Measurements from ENCODE around the gene UMPS. TPM values are rescaled to one million over a fixed set of nuclear protein-coding genes. Genes with fewer than 3 reads are reported as not detected.

UMPS gene
- polyA plus RNA-seq, 1 of the 3 experiments (the other 2 are of a cell fraction), result 25.1 TPM

DNA sequence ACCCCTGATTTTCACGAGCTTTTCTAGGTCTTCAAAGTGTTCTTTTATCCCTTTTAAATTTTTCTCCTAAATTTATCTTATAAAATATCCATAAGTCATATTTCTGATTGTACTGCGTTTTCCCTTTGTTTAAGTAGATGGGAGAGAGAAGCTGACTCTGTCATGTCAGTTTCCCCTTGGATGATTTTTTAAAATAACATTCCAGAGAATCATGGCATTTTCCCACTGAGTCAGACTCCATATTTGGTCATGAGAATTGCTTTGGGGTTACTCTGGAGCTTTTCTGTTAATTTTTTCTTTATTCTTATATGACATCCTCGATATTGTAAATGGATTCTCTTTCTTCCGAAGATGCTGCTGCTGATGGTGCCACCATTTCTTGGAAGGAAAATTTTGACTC lies 28.6 kb upstream of the UMPS start (continued):
- TF ChIP-seq, protein P1, sequence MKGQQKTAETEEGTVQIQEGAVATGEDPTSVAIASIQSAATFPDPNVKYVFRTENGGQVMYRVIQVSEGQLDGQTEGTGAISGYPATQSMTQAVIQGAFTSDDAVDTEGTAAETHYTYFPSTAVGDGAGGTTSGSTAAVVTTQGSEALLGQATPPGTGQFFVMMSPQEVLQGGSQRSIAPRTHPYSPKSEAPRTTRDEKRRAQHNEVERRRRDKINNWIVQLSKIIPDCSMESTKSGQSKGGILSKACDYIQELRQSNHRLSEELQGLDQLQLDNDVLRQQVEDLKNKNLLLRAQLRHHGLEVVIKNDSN (IDR thresholded peaks at IDR 0.05; ENCODE audit: borderline replicate concordance, low read depth), result no peak
- TF ChIP-seq MXI1 (IDR thresholded peaks at IDR 0.05; ENCODE audit: low read depth, low read length) (no peak), FOXM1 (IDR thresholded peaks at IDR 0.05; ENCODE audit: low read depth) (no peak), TCF12 (IDR thresholded peaks at IDR 0.05) (peak; percentile 42), GATA2 (CRISPR knock-in tag; IDR thresholded peaks at IDR 0.05) (no peak), RCOR1 (IDR thresholded peaks at IDR 0.05; ENCODE audit: low read length) (no peak), FOSL2 (IDR thresholded peaks at IDR 0.05; ENCODE audit: borderline replicate concordance, low read depth) (peak; percentile 43; the same call in 1 of the 2 replicates)
- TF ChIP-seq, protein P2, sequence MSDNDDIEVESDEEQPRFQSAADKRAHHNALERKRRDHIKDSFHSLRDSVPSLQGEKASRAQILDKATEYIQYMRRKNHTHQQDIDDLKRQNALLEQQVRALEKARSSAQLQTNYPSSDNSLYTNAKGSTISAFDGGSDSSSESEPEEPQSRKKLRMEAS (IDR thresholded peaks at IDR 0.05; ENCODE audit: low read depth), result no peak
- TF ChIP-seq, protein P3, sequence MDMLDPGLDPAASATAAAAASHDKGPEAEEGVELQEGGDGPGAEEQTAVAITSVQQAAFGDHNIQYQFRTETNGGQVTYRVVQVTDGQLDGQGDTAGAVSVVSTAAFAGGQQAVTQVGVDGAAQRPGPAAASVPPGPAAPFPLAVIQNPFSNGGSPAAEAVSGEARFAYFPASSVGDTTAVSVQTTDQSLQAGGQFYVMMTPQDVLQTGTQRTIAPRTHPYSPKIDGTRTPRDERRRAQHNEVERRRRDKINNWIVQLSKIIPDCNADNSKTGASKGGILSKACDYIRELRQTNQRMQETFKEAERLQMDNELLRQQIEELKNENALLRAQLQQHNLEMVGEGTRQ (IDR thresholded peaks at IDR 0.05; ENCODE audit: borderline replicate concordance, low read depth, low read length), result no peak
- TF ChIP-seq, protein P4, sequence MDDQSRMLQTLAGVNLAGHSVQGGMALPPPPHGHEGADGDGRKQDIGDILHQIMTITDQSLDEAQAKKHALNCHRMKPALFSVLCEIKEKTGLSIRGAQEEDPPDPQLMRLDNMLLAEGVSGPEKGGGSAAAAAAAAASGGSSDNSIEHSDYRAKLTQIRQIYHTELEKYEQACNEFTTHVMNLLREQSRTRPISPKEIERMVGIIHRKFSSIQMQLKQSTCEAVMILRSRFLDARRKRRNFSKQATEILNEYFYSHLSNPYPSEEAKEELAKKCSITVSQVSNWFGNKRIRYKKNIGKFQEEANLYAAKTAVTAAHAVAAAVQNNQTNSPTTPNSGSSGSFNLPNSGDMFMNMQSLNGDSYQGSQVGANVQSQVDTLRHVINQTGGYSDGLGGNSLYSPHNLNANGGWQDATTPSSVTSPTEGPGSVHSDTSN (IDR thresholded peaks at IDR 0.05), result peak; percentile 50

DNA sequence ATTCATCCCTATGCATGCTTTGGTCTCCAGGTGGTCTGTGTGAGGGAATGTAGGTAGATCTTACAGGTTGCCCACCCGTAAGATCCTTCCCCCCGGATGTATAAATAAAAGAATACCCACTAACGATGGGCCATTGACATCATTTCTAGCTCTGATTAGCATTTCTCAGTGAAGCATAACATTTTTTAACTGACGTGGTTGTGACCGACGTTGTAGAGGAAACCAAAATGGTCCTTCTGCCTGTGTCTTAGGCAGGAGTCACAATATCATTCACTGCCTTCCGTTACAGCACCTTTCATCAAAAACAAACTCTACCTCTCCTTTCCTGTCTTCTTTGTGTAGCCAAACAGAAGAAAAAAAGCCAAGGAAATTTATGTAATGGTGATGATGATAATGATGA lies 27.3 kb upstream of the UMPS start:
- Histone ChIP-seq H3K4me2 (0 out of 2 replicates have a peak overlapping the region, but pooled peaks have one; percentile 57), H3K4me3 (ENCODE audit: low read depth in 2 of 2, low read length in 1 of 2) (no peak overlapping the region; a peak in 1 of 4 replicates), H3K9me3 (no peaks in the 10 kb centered on the region), H3K36me3 (replicated peaks in 1 of 2; ENCODE audit: control insufficient read depth in 1 of 2, insufficient read depth in 2 of 2, low read length in 1 of 2) (no peaks in the 10 kb centered on the region), H3K27ac (ENCODE audit: low read depth in 2 of 2, low read length in 1 of 2) (no peak overlapping the region), H3K9me2 (no peaks in the 10 kb centered on the region), H4K20me1 (ENCODE audit: insufficient read depth) (no peaks in the 10 kb centered on the region), H3F3A (replicated peaks; ENCODE audit: insufficient read depth) (peaks cover 16% of the 10 kb centered on the region), H3K79me2 (ENCODE audit: insufficient read depth) (no peaks in the 10 kb centered on the region), H2AFZ (ENCODE audit: low read depth) (peak overlapping the region; percentile 87; the same call in 1 of the 2 replicates), H3K27me3 (ENCODE audit: insufficient read depth) (no peaks in the 10 kb centered on the region), H3K9ac (no peak overlapping the region), H3K4me1 (ENCODE audit: control insufficient read depth in 1 of 2, insufficient read depth in 2 of 2, low read depth in 1 of 2, low read length in 1 of 2) (peaks cover 0 to 33% of the 10 kb centered on the region in 2 experiments; a peak in 1 of 4 replicates)
- CTCF ChIA-PET, result interaction anchor here (1.7 kb wide), 1 partner anchor 10 kb away, joined by 4 read pairs; no protein-coding TSS in a partner anchor
- POLR2A ChIA-PET, result no interaction called here
- WGBS (ENCODE audit: low lambda C conversion rate), result 87% methylated on average over 7 of the region's 7 CpGs
- no peak for DNase-seq
- TF ChIP-seq, protein P5, sequence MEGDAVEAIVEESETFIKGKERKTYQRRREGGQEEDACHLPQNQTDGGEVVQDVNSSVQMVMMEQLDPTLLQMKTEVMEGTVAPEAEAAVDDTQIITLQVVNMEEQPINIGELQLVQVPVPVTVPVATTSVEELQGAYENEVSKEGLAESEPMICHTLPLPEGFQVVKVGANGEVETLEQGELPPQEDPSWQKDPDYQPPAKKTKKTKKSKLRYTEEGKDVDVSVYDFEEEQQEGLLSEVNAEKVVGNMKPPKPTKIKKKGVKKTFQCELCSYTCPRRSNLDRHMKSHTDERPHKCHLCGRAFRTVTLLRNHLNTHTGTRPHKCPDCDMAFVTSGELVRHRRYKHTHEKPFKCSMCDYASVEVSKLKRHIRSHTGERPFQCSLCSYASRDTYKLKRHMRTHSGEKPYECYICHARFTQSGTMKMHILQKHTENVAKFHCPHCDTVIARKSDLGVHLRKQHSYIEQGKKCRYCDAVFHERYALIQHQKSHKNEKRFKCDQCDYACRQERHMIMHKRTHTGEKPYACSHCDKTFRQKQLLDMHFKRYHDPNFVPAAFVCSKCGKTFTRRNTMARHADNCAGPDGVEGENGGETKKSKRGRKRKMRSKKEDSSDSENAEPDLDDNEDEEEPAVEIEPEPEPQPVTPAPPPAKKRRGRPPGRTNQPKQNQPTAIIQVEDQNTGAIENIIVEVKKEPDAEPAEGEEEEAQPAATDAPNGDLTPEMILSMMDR (IDR thresholded peaks at IDR 0.05), result no peak
- TF ChIP-seq GABPA (IDR thresholded peaks at IDR 0.05; ENCODE audit: low read depth) (no peak), POLR2AphosphoS5 (IDR thresholded peaks at IDR 0.05; ENCODE audit: low read depth, low read length) (no peak)
